GM12864 (cell line): ENCODE measurements around the gene CCM2.

Experiments
- DNase-seq: peaks from one replicate; pipeline ENCODE4 v3.0.0-alpha.2; 2011; ENCODE audit warnings: low read depth
- H3K4me3 ChIP-seq: 2 replicates; pipeline ENCODE4 v1.5.1; 2011; ENCODE audit warnings: mild to moderate bottlenecking, low read depth, low read length, control low read depth
- TF ChIP-seq, protein P1 (sequence below): IDR thresholded peaks from 2 replicates; pipeline ENCODE4 v1.5.1; 2011; ENCODE audit warnings: low read depth, mild to moderate bottlenecking, moderate library complexity, low read length, control low read depth, inconsistent platforms; ENCODE audit errors: missing control alignments

The CCM2 gene

DNA sequence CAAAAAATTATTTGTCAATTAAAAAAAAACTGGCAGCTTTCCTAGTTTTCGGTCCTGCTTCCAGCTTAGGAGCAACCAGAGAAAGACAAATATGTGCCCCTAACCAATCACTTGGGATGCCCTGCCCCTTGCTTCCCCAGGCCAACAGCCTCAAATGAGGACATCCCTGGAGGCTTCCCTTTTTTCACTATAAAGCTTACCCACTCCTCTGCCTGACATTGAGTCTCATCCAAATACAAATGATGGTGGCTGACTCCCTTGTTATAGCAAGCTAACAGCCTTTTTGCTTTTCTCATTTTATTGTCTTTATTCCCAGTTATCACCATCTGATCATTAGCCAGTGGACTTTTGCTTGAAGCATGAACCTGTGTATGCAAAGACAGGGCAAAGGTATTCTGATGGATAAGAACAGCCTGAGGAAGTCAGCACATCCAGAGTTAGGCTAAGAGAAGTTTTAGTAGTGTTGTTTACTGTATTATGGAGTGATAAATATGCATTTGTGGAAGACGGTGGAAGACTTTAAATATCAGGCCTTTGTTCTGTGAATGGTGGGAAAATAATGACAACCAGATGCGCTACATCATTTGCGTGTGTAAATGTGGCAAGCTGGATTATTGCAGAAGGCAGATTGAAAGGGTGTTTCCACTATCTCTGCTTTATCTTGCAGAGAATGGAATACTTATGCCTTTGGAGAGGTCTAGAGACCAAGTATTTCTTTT lies 1.7 kb upstream of the CCM2 start:
- TF ChIP-seq, protein P1, sequence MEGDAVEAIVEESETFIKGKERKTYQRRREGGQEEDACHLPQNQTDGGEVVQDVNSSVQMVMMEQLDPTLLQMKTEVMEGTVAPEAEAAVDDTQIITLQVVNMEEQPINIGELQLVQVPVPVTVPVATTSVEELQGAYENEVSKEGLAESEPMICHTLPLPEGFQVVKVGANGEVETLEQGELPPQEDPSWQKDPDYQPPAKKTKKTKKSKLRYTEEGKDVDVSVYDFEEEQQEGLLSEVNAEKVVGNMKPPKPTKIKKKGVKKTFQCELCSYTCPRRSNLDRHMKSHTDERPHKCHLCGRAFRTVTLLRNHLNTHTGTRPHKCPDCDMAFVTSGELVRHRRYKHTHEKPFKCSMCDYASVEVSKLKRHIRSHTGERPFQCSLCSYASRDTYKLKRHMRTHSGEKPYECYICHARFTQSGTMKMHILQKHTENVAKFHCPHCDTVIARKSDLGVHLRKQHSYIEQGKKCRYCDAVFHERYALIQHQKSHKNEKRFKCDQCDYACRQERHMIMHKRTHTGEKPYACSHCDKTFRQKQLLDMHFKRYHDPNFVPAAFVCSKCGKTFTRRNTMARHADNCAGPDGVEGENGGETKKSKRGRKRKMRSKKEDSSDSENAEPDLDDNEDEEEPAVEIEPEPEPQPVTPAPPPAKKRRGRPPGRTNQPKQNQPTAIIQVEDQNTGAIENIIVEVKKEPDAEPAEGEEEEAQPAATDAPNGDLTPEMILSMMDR: no peak
- DNase-seq: no peak
- peak overlapping the region; percentile 10; the same call in 1 of the 2 replicates for H3K4me3 ChIP-seq

DNA sequence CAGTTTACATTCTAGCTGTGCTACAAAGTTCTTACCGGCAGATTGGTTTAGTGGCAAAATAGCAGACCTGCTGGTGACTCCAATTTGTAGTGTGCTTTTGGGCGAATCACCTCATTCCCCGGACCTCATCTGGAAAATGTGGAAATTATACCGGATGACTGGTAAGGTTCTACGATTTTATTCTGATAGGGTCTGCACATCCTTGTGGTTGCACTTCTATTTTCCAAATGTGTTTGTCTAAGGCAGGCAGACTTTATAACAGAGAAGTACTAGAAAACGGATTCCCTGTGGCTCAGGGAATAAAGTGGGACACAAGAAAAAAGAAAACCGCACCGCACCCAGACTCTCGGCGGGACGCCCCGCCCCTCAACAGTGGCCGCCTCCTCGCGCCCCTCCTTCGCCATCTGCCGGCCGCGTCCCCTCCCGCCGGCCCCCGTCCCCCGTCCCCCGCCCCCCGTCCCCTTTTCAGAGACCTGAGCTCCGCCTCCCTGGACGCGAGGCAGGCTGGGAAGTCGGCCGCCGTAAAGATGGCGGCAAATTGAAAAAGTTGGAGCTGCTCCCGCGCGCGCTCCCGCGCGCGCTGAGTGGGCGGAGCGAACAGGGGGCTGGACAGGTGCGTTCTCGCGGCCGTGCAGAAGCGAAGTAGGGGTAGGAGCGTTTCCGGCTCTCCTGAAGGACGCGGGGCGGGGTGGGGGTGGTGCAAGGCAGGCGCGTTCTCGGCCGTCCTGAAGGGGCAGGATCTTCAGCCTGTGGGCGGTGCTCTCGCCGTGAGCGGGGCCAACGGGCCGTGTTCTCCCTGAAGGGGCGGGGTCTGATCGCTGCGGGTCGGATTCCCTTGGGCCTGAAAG lies 532 bp upstream of the CCM2 start:
- peak; percentile 96 for DNase-seq
- H3K4me3 ChIP-seq: peak overlapping the region; percentile 77
- TF ChIP-seq, protein P1: no peak

DNA sequence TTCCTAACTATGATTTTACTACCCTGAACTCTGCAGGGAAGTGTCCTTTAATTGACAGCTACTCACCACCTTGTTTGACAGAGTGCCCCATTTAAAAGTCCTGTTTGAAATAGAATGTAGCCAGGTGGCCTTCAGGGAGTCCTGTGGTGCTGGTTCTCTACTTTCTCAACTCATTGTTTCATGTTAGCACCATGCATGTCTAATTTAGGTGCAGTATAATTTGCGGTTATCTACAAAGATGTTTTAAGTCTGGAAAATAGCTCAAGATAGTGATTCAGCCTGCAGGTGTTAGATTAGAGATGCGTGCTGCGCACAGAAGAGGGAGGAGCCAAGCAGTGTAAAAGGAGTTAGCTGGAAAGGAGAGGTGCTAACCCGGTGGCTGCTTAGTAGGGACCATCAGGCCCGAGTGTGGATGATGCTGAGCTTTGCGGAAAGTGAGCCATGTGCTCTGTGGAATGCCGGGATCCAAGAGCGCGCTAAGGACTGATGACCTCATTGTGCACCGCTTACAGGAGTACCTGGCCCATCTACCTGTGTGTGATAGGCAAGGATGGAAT lies 1.2 kb downstream of the CCM2 start:
- TF ChIP-seq, protein P1: no peak
- no peak for DNase-seq
- peak overlapping the region; percentile 73 for H3K4me3 ChIP-seq

DNA sequence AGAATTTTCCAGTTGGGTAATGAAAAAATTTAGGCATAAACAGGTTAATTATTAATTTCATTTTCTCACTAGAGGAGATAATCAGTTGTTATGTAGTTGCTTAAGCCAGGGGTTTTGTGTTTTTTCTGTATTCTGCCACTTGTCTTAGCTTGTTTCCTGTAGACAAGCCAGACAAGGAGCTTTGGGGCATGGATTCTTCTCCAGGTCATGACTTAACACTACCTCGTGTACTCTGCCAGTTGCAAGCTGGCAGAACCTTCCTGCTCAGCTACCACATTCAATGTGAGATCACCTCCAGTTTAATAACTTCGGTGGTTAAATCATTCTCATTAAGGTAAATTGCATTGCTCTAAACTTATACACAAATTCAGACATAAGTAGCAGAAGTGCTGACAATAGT lies 1.8 kb downstream of the CCM2 start:
- peak overlapping the region; percentile 73; the same call in 1 of the 2 replicates for H3K4me3 ChIP-seq
- TF ChIP-seq, protein P1: no peak
- no peak for DNase-seq

DNA sequence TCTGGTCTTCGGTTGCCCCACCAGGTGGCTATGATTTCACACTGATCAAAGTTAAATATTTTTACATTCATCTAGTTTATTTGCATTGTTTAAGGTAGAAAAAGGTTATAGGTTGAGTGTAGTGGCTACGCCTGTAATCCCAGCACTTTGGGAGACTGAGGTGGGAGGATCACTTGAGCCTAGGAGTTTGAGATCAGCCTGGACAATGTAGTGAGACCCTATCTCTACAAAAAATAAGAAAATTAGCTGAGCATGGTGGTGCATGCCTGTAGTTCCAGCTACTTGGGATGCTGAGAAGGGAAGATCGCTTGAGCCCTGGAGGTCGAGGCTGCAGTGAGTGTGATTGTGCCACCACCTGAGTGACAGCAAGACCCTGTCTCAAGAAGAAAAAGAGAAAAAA lies 3.8 kb downstream of the CCM2 start:
- H3K4me3 ChIP-seq: no peak overlapping the region
- DNase-seq: no peak
- TF ChIP-seq, protein P1: no peak

DNA sequence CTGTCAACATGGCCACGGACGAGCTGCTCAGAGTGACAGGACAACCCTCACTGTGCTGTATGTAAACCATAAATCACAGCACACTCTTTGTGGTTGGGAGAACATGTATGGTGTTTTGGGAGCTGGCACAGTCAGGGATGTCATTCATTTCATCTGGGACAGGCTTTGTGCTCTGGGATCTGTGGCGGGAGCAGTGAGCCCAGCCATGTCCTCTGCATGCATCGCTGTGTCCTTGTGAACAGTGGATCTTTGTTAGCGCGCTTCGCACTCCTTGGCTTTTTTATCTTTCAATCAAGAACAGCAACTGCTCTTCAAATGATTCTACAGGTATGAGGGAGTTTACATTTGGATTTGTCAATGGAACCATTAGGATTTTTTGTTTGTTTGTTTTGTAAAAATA lies 7.1 kb downstream of the CCM2 start:
- H3K4me3 ChIP-seq: no peak overlapping the region
- DNase-seq: no peak
- TF ChIP-seq, protein P1: no peak
